ENCODE results near the gene SYT2. TPM values are rescaled to one million over a fixed set of nuclear protein-coding genes. Genes with fewer than 3 reads are reported as not detected.

SYT2 gene
- total and polyA plus RNA-seq, 3 donors from 2014 or later, result 2.0 to 7.2 (median 2.1) TPM

DNA sequence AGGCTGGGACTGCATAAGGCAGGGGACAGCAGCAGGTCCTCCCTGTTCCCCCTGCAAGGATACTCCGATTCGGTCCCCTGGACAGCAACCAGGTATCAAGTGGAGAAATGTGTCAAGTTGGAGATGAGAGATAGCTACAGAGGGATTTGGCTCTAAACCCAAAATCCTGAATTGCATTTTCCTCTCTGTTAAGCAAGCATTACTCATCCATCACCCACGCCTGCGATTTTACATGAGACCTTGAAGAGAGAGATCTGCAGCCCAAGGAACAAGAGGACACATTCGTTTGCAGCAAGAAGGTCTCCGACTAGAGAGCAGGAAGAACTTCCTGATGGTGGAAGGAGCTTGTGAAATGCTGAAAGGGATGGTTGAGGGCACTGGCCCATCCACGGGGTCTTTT, 21.9 kb downstream of the SYT2 start:
- Histone ChIP-seq H3K9me3 (no peaks in the 10 kb centered on the region), H3K27ac (no peak overlapping the region), H3K4me3 (no peak overlapping the region), H3K4me1 (no peaks in the 10 kb centered on the region), H3K36me3 (ENCODE audit: low read depth, missing control alignments) (no peaks in the 10 kb centered on the region), H3K27me3 (no peaks in the 10 kb centered on the region)
- no peak for TF ChIP-seq POLR2A (IDR thresholded peaks at IDR 0.05)
- TF ChIP-seq, protein P1, sequence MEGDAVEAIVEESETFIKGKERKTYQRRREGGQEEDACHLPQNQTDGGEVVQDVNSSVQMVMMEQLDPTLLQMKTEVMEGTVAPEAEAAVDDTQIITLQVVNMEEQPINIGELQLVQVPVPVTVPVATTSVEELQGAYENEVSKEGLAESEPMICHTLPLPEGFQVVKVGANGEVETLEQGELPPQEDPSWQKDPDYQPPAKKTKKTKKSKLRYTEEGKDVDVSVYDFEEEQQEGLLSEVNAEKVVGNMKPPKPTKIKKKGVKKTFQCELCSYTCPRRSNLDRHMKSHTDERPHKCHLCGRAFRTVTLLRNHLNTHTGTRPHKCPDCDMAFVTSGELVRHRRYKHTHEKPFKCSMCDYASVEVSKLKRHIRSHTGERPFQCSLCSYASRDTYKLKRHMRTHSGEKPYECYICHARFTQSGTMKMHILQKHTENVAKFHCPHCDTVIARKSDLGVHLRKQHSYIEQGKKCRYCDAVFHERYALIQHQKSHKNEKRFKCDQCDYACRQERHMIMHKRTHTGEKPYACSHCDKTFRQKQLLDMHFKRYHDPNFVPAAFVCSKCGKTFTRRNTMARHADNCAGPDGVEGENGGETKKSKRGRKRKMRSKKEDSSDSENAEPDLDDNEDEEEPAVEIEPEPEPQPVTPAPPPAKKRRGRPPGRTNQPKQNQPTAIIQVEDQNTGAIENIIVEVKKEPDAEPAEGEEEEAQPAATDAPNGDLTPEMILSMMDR (IDR thresholded peaks at IDR 0.05), result no peak
- 53 to 70% methylated on average over 7 of the region's 7 CpGs for WGBS, 2 donors
- no peak for DNase-seq
- intact Hi-C loops (cut with DNase I; ENCODE audit: low total_unique reads), result no loop called here

DNA sequence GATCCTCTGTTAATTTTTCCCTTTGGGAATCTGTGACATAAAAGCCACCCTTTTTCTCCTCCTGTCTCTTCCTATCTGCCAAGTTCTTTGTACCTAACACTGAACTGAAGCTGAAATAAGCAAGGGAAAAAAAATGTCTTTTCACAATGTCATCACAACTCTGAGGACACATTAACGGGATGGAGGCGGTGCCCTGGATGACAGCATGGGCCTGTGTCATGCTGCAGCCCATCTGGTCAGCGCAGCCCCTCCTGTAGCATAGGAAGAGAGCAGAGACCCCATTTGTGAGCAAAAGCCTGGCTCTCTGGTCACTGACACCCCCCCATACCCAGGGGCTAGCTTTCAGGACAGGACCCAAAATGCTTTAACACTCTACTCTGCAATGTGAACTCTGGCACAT, 22.5 kb downstream of the SYT2 start:
- TF ChIP-seq, protein P1 (IDR thresholded peaks at IDR 0.05), result no peak
- no peak for TF ChIP-seq POLR2A (IDR thresholded peaks at IDR 0.05)
- WGBS, 2 donors, result 75 to 85% methylated on average over 3 of the region's 3 CpGs

DNA sequence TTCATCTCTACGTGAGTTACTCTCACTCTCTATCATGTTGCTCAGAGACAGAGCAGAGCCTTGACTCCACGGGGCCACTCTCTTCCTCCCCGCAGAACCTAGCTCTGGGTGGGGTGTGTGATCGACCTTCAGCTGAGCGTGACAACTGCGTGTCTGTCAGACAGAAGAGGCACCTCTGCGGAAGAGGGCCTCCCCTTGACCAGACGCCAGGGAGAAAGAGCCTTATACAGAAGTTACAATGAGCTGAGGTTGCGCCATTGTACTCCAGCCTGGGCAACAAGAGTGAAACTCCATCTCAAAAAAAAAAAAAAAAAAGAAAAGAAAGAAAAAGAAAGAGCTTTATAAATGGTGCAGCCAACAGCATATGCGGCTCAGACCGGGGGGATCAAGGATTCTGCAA, 22.9 kb downstream of the SYT2 start:
- DNase-seq, result no peak
- H3K27me3 ChIP-seq, result no peaks in the 10 kb centered on the region
- intact Hi-C loops (cut with DNase I; ENCODE audit: low total_unique reads), result no loop called here
- H3K4me1 ChIP-seq, result no peaks in the 10 kb centered on the region
- WGBS, 2 donors, result 86 to 88% methylated on average over 9 to 11 of the region's 11 CpGs
- no peaks in the 10 kb centered on the region for H3K9me3 ChIP-seq
- no peak overlapping the region for H3K27ac ChIP-seq
- no peaks in the 10 kb centered on the region for H3K36me3 ChIP-seq (ENCODE audit: low read depth, missing control alignments)
- no peak for TF ChIP-seq POLR2A (IDR thresholded peaks at IDR 0.05)
- TF ChIP-seq, protein P1 (IDR thresholded peaks at IDR 0.05), result no peak
- H3K4me3 ChIP-seq, result no peak overlapping the region

More for the DNA sequence above, 22.5 kb downstream of the SYT2 start:
- H3K4me3 ChIP-seq, result no peak overlapping the region
- no peaks in the 10 kb centered on the region for H3K4me1 ChIP-seq
- H3K27me3 ChIP-seq, result no peaks in the 10 kb centered on the region
- no peak overlapping the region for H3K27ac ChIP-seq
- intact Hi-C loops (cut with DNase I; ENCODE audit: low total_unique reads), result no loop called here
- no peaks in the 10 kb centered on the region for H3K9me3 ChIP-seq
- DNase-seq, result no peak
- no peaks in the 10 kb centered on the region for H3K36me3 ChIP-seq (ENCODE audit: low read depth, missing control alignments)

DNA sequence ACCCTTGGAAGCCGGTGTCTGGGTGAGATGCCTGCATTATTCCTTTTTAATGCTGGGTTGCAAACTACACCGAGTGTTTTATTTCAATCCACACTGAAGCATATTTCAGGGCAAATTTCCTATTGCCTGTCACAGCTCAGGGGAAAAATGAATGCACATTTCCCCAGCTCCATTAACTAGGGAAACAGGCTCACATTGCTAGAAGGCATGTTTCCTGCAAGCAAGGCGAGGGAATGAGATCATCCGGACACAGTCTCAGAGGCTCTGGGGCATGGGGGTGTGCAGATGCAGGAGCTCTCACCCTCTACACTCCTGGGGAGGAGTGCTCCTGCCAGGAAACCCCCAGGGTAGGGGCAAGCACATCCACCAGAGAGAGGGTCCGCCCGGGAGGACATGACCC, 24.6 kb downstream of the SYT2 start:
- Histone ChIP-seq H3K4me1 (no peaks in the 10 kb centered on the region), H3K36me3 (ENCODE audit: low read depth, missing control alignments) (no peaks in the 10 kb centered on the region), H3K27me3 (no peaks in the 10 kb centered on the region), H3K27ac (no peak overlapping the region), H3K4me3 (no peak overlapping the region), H3K9me3 (no peaks in the 10 kb centered on the region)
- 86 to 97% methylated on average over 6 of the region's 6 CpGs for WGBS, 2 donors
- TF ChIP-seq POLR2A (IDR thresholded peaks at IDR 0.05), result no peak
- TF ChIP-seq, protein P1 (IDR thresholded peaks at IDR 0.05), result no peak
- DNase-seq, result no peak
- intact Hi-C loops (cut with DNase I; ENCODE audit: low total_unique reads), result no loop called here

DNA sequence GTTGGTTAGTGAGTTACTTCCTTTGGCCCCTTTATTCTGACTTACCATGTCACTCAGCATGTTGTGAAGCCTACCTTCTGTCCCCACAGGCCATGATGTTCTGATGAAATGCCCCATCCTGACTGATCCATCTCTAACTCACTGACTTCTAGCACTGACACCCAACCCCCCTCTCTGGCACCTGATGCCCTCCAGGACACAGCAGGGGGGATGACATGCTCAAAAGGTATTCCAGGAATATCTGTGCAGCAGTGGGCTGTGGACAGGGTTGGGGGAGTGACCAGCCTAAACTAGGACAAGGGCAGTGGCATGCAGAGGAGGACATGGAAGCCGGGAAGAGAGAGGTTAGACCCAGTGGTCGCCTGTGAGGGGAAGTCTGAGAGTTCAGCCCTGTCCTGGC, 25.5 kb downstream of the SYT2 start:
- no peak for DNase-seq
- 74 to 86% methylated on average over 2 of the region's 2 CpGs for WGBS, 2 donors
- no peaks in the 10 kb centered on the region for H3K36me3 ChIP-seq (ENCODE audit: low read depth, missing control alignments)
- H3K4me1 ChIP-seq, result no peaks in the 10 kb centered on the region
- no peak overlapping the region for H3K4me3 ChIP-seq
- intact Hi-C loops (cut with DNase I; ENCODE audit: low total_unique reads), result no loop called here
- H3K27me3 ChIP-seq, result no peaks in the 10 kb centered on the region
- no peaks in the 10 kb centered on the region for H3K9me3 ChIP-seq
- TF ChIP-seq, protein P1 (IDR thresholded peaks at IDR 0.05), result no peak
- TF ChIP-seq POLR2A (IDR thresholded peaks at IDR 0.05), result no peak
- H3K27ac ChIP-seq, result no peak overlapping the region
